ENCODE data around the gene BTBD3. TPM values are rescaled to one million over a fixed set of nuclear protein-coding genes. Genes with fewer than 3 reads are reported as not detected.

The BTBD3 gene
- total RNA-seq (2014; rRNA removed; shearing (Covaris generic)) = 31.6 and 38.2 TPM in 2 replicates

- in situ Hi-C loops (cut with HindIII; ENCODE audit: low sequenced_read_pairs) = no loop called here
- peak; percentile 98 for DNase-seq (ENCODE audit: low spot score)
Measured at GRCh38 chr20:11917663-11918062, at the start of gene BTBD3. TSS of gene BTBD3 (plus strand) at chr20:11917893. CDS start at chr20:11918276, 383 bp downstream.

GRCh38 chr20:11869641-11870040 is 48.1 kb upstream of the BTBD3 start:
- in situ Hi-C loops (cut with HindIII; ENCODE audit: low sequenced_read_pairs) = no loop called here
- no peak for DNase-seq (ENCODE audit: low spot score)

- no peak for DNase-seq (ENCODE audit: low spot score)
- in situ Hi-C loops (cut with HindIII; ENCODE audit: low sequenced_read_pairs) = no loop called here
Measured at GRCh38 chr20:11870411-11870810, 47.3 kb upstream of the BTBD3 start.

- no peak for DNase-seq (ENCODE audit: low spot score)
- in situ Hi-C loops (cut with HindIII; ENCODE audit: low sequenced_read_pairs) = no loop called here
Measured at GRCh38 chr20:11876555-11876954, 41.1 kb upstream of the BTBD3 start.

GRCh38 chr20:11880680-11881079 is 37.0 kb upstream of the BTBD3 start:
- in situ Hi-C loops (cut with HindIII; ENCODE audit: low sequenced_read_pairs) = no loop called here
- DNase-seq (ENCODE audit: low spot score) = no peak

- DNase-seq (ENCODE audit: low spot score) = no peak
- in situ Hi-C loops (cut with HindIII; ENCODE audit: low sequenced_read_pairs) = no loop called here
Measured at GRCh38 chr20:11881449-11881848, 36.2 kb upstream of the BTBD3 start.

GRCh38 chr20:11882651-11883050 is 35.0 kb upstream of the BTBD3 start:
- in situ Hi-C loops (cut with HindIII; ENCODE audit: low sequenced_read_pairs) = no loop called here
- DNase-seq (ENCODE audit: low spot score) = no peak

- no peak for DNase-seq (ENCODE audit: low spot score)
- in situ Hi-C loops (cut with HindIII; ENCODE audit: low sequenced_read_pairs) = no loop called here
Measured at GRCh38 chr20:11888648-11889047, 29.0 kb upstream of the BTBD3 start.

- in situ Hi-C loops (cut with HindIII; ENCODE audit: low sequenced_read_pairs) = no loop called here
- DNase-seq (ENCODE audit: low spot score) = peak; percentile 96
Measured at GRCh38 chr20:11890331-11891076, 27.2 kb upstream of the BTBD3 start.

GRCh38 chr20:11891077-11891775 is 26.5 kb upstream of the BTBD3 start:
- in situ Hi-C loops (cut with HindIII; ENCODE audit: low sequenced_read_pairs) = no loop called here

GRCh38 chr20:11891776-11892545 is 25.7 kb upstream of the BTBD3 start:
- in situ Hi-C loops (cut with HindIII; ENCODE audit: low sequenced_read_pairs) = no loop called here
- DNase-seq (ENCODE audit: low spot score) = peak; percentile 84

More at GRCh38 chr20:11891077-11891775, 26.5 kb upstream of the BTBD3 start:
- DNase-seq (ENCODE audit: low spot score) = peak; percentile 55

GRCh38 chr20:11894062-11894461 is 23.6 kb upstream of the BTBD3 start:
- in situ Hi-C loops (cut with HindIII; ENCODE audit: low sequenced_read_pairs) = no loop called here
- no peak for DNase-seq (ENCODE audit: low spot score)

- no peak for DNase-seq (ENCODE audit: low spot score)
- in situ Hi-C loops (cut with HindIII; ENCODE audit: low sequenced_read_pairs) = no loop called here
Measured at GRCh38 chr20:11895861-11896387, 21.8 kb upstream of the BTBD3 start.

GRCh38 chr20:11901127-11901526 is 16.6 kb upstream of the BTBD3 start:
- in situ Hi-C loops (cut with HindIII; ENCODE audit: low sequenced_read_pairs) = no loop called here
- DNase-seq (ENCODE audit: low spot score) = no peak

- in situ Hi-C loops (cut with HindIII; ENCODE audit: low sequenced_read_pairs) = no loop called here
- peak; percentile 30 for DNase-seq (ENCODE audit: low spot score)
Measured at GRCh38 chr20:11902285-11902697, 15.4 kb upstream of the BTBD3 start.

GRCh38 chr20:11905460-11906179 is 12.1 kb upstream of the BTBD3 start:
- no peak for DNase-seq (ENCODE audit: low spot score)
- in situ Hi-C loops (cut with HindIII; ENCODE audit: low sequenced_read_pairs) = no loop called here

GRCh38 chr20:11906626-11907480 is 10.8 kb upstream of the BTBD3 start:
- in situ Hi-C loops (cut with HindIII; ENCODE audit: low sequenced_read_pairs) = no loop called here
- DNase-seq (ENCODE audit: low spot score) = no peak

- DNase-seq (ENCODE audit: low spot score) = no peak
- in situ Hi-C loops (cut with HindIII; ENCODE audit: low sequenced_read_pairs) = no loop called here
Measured at GRCh38 chr20:11907621-11908020, 10.1 kb upstream of the BTBD3 start.
